GM18526 (cell line): ENCODE measurements around the gene KCNK1.

Source experiments
- POLR2A ChIP-seq: IDR thresholded peaks from 3 replicates; pipeline ENCODE4 v1.6.1; 2011; ENCODE audit not compliant: insufficient read length; ENCODE audit errors: extremely low read depth

KCNK1 gene

GRCh38 chr1:233689017-233689747 is 75.3 kb downstream of the KCNK1 start:
- TF ChIP-seq POLR2A: no peak

DNA sequence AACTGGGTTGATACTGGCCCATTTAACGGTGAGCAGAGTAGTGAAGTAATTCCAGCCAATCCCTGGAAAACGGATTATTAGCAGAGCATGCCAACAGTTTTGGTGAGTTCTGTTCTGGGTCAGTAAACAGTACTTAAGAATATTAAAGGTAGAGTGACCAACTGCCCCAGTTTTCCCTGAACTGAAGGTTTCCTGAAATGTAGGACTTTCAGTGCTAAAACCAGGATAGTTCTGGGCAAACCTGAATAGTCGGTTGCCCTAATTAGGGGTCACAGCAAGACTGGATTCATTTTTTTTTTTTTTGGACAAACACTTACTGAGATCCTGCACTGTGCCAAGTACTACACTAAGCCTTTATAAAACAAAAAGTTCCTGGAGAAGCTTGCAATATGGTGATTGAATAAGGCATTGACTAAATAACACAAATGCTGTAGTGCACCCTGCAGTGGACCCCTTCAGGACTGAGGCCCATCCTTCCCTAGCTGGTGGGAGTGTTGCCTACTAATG is 75.9 kb downstream of the KCNK1 start:
- no peak for TF ChIP-seq POLR2A

DNA sequence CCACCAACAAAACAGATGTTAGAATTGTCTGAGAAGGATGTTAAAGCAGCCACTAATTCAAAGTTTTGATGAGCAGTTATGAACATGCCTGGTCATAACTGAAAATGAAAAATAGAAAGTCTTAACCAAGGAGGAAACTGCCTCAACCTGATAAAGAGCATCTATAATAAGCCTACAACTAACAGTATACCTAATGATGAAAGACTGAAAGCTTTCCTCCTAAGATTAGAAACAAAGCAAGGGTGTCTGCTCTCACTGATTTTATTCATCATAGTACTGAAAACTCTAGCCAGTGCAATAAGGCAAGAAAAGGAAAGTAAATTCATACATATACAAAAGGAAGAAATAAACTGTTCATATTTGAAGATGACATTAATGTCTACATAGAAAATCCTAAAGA is 82.0 kb downstream of the KCNK1 start:
- TF ChIP-seq POLR2A: no peak

DNA sequence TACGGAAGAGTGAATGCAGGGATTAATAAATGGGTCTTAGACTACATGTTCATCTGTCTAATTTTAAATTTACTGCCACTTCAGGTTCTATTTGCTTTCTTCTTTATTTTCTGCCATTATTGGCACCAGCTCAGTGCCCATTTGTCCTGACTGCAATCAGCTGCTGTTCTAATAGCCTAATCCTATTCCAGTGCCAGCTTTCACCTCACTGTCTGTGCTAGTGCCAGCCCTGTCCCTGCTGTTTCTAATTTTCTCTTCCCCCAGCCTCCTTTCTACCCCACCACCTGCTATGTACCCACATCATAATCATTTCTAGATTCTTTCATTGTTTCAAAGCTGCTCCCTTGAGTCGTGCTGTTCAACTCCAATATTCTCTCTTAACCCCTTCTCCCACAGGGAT is 86.4 kb downstream of the KCNK1 start:
- no peak for TF ChIP-seq POLR2A

DNA sequence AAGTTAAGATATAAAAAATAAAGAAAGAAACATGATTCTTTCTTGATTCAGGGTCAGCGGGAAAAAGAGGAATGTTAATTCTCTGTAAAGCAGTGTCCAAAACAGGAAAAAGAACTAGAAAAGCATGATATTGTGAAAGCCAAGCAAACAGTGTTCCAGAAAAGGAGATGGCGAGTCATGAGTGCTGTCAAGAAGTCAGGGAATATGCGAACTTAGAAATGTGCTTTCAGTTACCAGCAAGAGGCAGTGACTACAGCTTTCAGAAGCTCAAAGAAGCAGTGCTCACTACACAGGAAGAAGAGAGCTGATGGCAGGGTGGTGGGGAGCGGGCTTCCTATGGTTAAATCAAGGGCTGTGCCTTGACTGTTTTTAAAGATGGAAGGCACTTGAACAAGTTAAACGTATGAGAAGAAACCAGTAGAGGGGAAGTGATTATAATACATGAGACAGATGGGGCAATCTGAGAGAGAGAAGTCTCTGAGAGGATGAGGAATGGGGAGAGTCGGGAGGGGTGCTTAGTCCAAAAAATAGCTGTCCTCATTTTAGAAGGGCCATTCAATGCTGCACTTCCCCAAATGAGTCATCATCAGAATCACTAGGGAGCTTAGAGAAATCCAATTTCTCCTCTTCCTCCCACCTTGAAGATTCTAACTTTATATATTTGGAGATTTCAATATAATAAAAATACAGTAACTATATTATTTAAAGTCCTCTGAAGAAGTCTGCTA is 90.4 kb downstream of the KCNK1 start:
- TF ChIP-seq POLR2A: no peak

GRCh38 chr1:233704898-233705723 is 91.2 kb downstream of the KCNK1 start:
- no peak for TF ChIP-seq POLR2A

GRCh38 chr1:233707153-233707879 is 93.4 kb downstream of the KCNK1 start:
- TF ChIP-seq POLR2A: no peak

DNA sequence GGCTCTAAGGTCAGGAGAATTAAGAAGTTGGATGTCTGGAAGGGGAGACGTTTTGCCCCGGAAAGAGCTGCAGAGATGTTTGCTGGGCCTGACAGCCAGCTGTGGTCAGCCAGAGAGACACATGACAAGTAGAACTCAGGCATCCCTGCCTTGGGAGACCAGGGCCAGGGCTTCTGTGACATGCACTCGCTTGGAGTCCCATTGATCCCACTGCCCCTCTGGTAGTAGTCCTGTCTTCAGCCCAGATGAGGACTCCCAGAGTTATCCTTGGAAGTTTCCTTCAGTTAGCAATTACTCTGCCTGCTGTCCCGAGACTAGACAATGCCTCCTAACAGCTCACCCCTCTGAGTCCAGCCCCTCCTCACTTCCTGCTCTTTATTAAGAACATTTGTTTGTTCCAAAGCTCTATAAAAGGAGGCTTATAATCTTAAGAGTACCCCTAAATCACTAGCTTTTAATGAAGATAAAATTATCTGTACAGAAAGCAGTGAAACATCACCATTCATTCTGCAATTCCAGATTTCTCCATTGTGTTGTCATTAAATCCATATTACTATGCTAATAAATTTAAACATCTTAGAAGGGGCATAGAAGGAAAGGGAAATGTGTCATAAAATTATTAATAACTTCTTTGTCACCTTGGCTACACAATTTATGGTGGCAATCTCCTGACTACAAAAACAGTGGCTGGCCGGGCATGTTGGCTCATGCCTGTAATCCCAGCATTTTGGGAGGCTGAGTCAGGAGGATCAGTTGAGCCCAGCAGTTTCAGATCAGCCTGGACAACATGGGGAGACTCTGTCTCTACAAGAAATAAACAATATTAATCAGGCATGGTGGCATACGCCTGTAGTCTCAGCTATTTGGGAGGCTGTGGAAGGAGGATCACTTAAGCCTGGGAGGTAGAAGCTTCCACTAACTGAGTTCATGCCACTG is 94.2 kb downstream of the KCNK1 start:
- TF ChIP-seq POLR2A: no peak

DNA sequence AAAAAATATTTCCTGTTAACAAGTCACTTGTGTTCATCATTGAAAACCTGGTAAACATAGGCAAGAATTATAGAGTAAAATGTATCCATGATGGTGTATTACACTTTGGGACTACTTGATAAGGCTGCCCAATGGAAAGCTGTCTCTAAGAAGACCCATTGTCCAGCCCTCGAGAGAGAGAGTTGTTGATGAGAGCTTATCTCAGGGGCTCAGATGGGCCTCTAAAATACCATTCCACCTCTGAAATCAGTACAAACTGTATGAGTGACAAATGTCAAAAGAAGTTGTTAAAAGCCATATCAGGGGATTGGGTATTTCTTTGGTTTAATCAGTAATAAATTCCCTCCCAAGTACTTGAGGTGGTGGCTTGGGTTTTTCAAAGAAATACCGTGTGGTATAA is 96.1 kb downstream of the KCNK1 start:
- TF ChIP-seq POLR2A: no peak

DNA sequence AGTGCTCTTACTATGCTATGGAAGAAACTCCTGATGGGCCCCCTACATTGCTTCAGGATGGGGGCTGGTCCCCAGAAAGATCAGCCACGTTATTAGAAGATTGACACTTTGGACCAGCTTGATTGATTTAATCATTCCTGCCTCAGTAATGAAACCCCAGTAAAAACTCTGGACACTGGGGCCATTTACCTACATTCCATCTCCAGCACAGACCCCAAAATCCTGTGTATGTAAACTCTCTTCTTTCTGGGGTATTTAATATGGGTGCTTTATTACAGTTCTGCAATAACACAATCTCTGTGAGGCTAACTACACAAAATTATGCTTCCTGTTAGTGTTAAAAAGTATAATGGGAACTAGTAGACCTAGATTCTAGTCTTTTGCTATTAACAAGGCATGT is 96.6 kb downstream of the KCNK1 start:
- no peak for TF ChIP-seq POLR2A

- TF ChIP-seq POLR2A: no peak
These were observed 100.8 kb downstream of the KCNK1 start for GRCh38 chr1:233714631-233715217.

GRCh38 chr1:233718057-233718456 is 104.2 kb downstream of the KCNK1 start:
- TF ChIP-seq POLR2A: no peak

DNA sequence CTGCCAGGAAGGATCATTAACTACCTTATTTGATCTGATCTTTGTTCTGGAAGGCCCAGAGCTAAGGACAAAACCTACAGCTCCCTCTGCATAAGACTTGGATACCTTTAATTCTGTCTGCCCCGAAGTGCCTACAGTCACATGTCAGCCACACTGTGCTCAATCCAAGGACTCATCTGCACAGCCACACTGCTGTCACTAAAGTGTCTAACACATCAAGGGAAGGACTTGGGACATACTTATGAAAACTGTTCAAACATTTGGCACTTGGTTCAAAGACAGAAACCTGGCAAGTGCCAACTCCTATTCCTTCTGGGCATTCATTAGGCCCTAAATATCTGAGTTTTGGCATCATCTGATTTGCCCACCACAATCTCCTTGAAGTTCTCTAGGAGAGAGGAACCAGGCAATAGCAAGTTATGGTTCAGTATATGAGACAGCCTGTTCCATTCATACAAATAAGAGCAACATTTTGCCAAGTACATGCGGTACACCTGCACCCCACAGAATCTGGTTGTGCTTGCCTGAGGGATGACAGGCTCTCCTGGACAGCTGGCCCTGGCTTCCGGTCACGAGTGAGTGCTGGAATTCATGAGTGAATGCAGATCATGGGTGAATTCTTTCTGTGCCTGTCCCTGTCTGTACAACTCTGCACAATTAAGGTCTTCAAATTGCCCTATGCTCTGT is 105.9 kb downstream of the KCNK1 start:
- no peak for TF ChIP-seq POLR2A

DNA sequence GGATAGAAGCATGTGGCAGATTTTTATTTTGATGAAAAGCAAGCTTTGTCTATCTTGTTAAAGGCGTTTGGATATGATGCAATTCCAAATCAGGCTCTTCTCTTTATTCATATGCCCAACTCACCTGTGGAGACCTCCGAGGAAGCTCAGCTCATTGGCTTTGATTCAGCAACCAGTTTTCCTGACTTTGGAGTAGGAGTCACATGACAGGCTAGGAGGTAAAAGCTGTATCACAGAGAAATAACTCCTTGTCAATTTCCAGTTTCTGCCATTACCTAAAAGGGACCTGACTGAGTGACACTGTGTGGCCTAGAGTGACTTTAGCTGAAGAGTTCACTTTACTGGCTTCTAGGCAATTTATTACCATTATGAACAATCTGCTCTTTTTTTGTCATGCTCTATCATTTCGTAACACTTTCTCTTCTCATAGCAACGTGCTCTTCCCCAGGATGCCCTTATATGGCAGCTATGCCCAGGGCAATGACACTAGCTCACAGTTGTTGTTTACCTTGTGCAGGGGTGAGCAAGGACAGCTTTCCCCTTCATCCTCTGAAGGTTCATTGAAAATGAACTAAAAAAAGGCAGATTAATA is 107.2 kb downstream of the KCNK1 start:
- TF ChIP-seq POLR2A: no peak
